GM23338 (cell line): ENCODE results near the gene SNAI1. TPM values are rescaled to one million over a fixed set of nuclear protein-coding genes. Genes with fewer than 3 reads are reported as not detected.

ENCODE experiments used
- ATAC-seq: fragments of 200-7000 bp; cut with Tn5 transposase; 3 replicates; pipeline ENCODE4 v1.9.1; 2020
- DNase-seq: peaks from one replicate; pipeline ENCODE4 v3.0.0-alpha.2; 2015; ENCODE audit warnings: low spot score
- H2AFZ ChIP-seq: fragments of 200-600 bp; sonication (generic); 2 replicates; pipeline ENCODE4 v1.8.0; 2016; ENCODE audit warnings: antibody characterized with exemption, mild to moderate bottlenecking, moderate library complexity
- H3F3A ChIP-seq: fragments of 200-600 bp; sonication (generic); replicated peaks from 2 replicates; pipeline ENCODE4 v1.8.0; 2017; ENCODE audit warnings: antibody characterized with exemption, mixed run types, low read depth
- H3K27ac ChIP-seq: fragments of 200-600 bp; sonication (generic); 2 replicates; pipeline ENCODE4 v1.6.1; 2016; ENCODE audit warnings: low read depth
- H3K27me3 ChIP-seq: fragments of 200-600 bp; sonication (generic); 2 replicates; pipeline ENCODE4 v1.8.0; 2016; ENCODE audit warnings: mild to moderate bottlenecking, mixed run types, moderate library complexity; ENCODE audit not compliant: insufficient read depth
- H3K36me3 ChIP-seq: fragments of 200-600 bp; sonication (generic); 2 replicates; pipeline ENCODE4 v1.8.0; 2016; ENCODE audit warnings: mild to moderate bottlenecking; ENCODE audit not compliant: insufficient read depth
- H3K4me1 ChIP-seq: fragments of 200-600 bp; sonication (generic); 2 replicates; pipeline ENCODE4 v1.8.0; 2016; ENCODE audit warnings: mild to moderate bottlenecking, moderate library complexity; ENCODE audit not compliant: insufficient read depth
- H3K4me2 ChIP-seq: fragments of 200-600 bp; sonication (generic); 2 replicates; pipeline ENCODE4 v1.7.1; 2017; ENCODE audit warnings: mixed run types
- H3K4me3 ChIP-seq: fragments of 200-600 bp; sonication (generic); 2 replicates; pipeline ENCODE4 v1.6.1; 2016; ENCODE audit warnings: mixed run types
- H3K79me2 ChIP-seq: fragments of 200-600 bp; sonication (generic); replicated peaks from 2 replicates; pipeline ENCODE4 v1.8.0; 2017; ENCODE audit warnings: mild to moderate bottlenecking; ENCODE audit not compliant: insufficient read depth
- H3K9me2 ChIP-seq: fragments of 200-600 bp; sonication (generic); 2 replicates; pipeline ENCODE4 v1.8.0; 2017; ENCODE audit not compliant: insufficient read depth
- H4K20me1 ChIP-seq: fragments of 200-600 bp; sonication (generic); replicated peaks from 2 replicates; pipeline ENCODE4 v1.8.0; 2017; ENCODE audit warnings: mild to moderate bottlenecking; ENCODE audit not compliant: insufficient read depth
- H3K27ac Mint-ChIP-seq: 2 replicates; pipeline ENCODE4 v1.8.0; 2020; ENCODE audit warnings: inconsistent platforms, mild to moderate bottlenecking, moderate library complexity, mixed read lengths
- H3K27me3 Mint-ChIP-seq: 3 replicates; pipeline ENCODE4 v1.8.0; 2022; ENCODE audit warnings: low read depth, mild to moderate bottlenecking, moderate library complexity, mixed read lengths, inconsistent platforms; ENCODE audit not compliant: insufficient read depth, poor library complexity
- H3K36me3 Mint-ChIP-seq: 3 replicates; pipeline ENCODE4 v1.8.0; 2021; ENCODE audit warnings: low read depth, mild to moderate bottlenecking, inconsistent platforms, moderate library complexity, mixed read lengths
- H3K4me1 Mint-ChIP-seq: 3 replicates; pipeline ENCODE4 v1.8.0; 2020; ENCODE audit warnings: mild to moderate bottlenecking, inconsistent platforms, mixed read lengths
- H3K4me3 Mint-ChIP-seq: 3 replicates; pipeline ENCODE4 v1.8.0; 2021; ENCODE audit warnings: moderate library complexity, mild to moderate bottlenecking, inconsistent platforms, mixed read lengths
- H3K9me3 Mint-ChIP-seq: 3 replicates; pipeline ENCODE4 v1.8.0; 2020; ENCODE audit warnings: moderate library complexity, mild to moderate bottlenecking, inconsistent platforms, mixed read lengths
- CREB1 ChIP-seq: fragments of 250-450 bp; sonication (Bioruptor Pico); IDR thresholded peaks from 2 replicates; pipeline ENCODE4 v1.5.0; 2020; ENCODE audit warnings: low read depth, mild to moderate bottlenecking, moderate library complexity
- EZH2 ChIP-seq: fragments of 200-600 bp; sonication (generic); IDR thresholded peaks from one replicate; pipeline ENCODE4 v1.8.0; 2017; ENCODE audit warnings: antibody characterized with exemption, mild to moderate bottlenecking, low read depth; ENCODE audit not compliant: unreplicated experiment
- STAT1 ChIP-seq: IDR thresholded peaks from one replicate; pipeline ENCODE4 v1.6.1; 2016; ENCODE audit warnings: antibody characterized with exemption; ENCODE audit not compliant: unreplicated experiment
- ZNF114 ChIP-seq: fragments of 250-450 bp; sonication (Bioruptor Pico); IDR thresholded peaks from 2 replicates; pipeline ENCODE4 v1.5.0; 2020; ENCODE audit warnings: mild to moderate bottlenecking, moderate library complexity
- ZNF331 ChIP-seq: fragments of 250-450 bp; sonication (Bioruptor Pico); IDR thresholded peaks from 2 replicates; pipeline ENCODE4 v1.5.0; 2020; ENCODE audit warnings: low read depth, mild to moderate bottlenecking, moderate library complexity
- polyA plus RNA-seq: library from polyadenylated mRNA; unstranded; fragments of >200 nt; fragmentation: Nextera tagmentation; extraction: Ambion mirVana; gene quantifications from 2 replicates; pipeline ENCODE4 v1.2.1, GENCODE V29; 2016
- total RNA-seq: library from RNA; depleted of rRNA; stranded (reverse); fragments of >200 nt; shearing (Covaris generic); gene quantifications from 2 replicates; pipeline ENCODE4 v1.2.3, GENCODE V29; 2014
- TF ChIP-seq, protein P1 (sequence below): IDR thresholded peaks from 2 replicates; pipeline ENCODE4 v1.6.1; 2016; ENCODE audit warnings: antibody characterized with exemption
- TF ChIP-seq, protein P2 (sequence below): fragments of 250-450 bp; sonication (Bioruptor Pico); IDR thresholded peaks from 2 replicates; pipeline ENCODE4 v1.5.0; 2020; ENCODE audit warnings: mild to moderate bottlenecking, moderate library complexity

SNAI1 gene
- total and polyA plus RNA-seq, 2 experiments from 2014 or later: 4.2 to 8.4 TPM

DNA sequence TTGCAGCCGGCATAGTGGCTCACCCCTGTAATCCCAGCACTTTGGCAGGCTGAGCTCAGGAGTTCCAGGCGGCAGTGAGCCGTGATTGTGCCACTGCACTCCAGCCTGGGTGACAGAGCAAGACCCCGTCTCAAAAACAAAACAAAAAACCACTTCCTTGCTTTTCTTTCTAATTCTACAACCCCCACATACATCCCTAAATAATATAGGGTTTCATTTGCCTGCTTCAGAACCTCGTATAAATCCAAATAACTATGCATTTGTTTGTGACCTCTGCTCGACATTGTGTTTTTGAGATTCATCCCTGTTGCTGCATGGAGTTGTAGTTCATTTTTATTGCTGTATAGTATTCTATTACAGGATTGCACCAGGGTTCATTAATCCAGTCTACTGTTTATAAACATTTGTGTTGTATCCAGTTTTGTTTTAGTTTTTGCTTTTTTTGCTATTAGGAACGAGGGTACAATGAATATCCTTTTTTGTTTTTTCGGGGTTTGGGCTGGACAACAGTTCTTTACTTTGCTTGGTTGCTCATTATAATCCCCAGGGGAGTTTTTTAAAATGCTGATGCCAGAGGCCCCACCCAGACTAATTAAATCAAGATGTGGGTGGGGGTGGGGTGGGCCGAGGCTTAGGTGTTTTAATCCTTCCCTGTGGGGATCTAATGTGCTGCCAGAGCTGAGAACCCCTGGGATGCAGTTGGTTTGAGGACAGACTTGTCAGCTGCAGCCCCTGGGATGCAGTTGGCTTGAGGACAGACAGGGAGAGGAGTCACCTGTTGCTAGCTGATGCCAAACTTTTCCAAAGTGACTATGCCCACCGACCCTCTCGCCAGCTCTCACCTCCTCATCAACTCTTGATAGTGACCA, 2.4 kb upstream of the SNAI1 start:
- peak overlapping the region; percentile 48; the same call in 1 of the 2 replicates for H3K4me2 ChIP-seq
- no peaks in the 10 kb centered on the region for H3K9me2 ChIP-seq
- Mint-ChIP-seq H3K9me3 (peaks cover 3% of the 10 kb centered on the region; the same call in 1 of the 3 replicates), H3K36me3 (peaks cover 15% of the 10 kb centered on the region), H3K27me3 (peaks cover 39% of the 10 kb centered on the region), H3K27ac (no peak overlapping the region), H3K4me3 (peak overlapping the region; percentile 13; the same call in 1 of the 3 replicates), H3K4me1 (peaks cover 50% of the 10 kb centered on the region)
- no peak overlapping the region for H3K27ac ChIP-seq
- no peak for DNase-seq
- no peak overlapping the region for H3K4me3 ChIP-seq
- H2AFZ ChIP-seq: no peak overlapping the region
- no peaks in the 10 kb centered on the region for H3K36me3 ChIP-seq
- H3F3A ChIP-seq: 0 out of 2 replicates have a peak, but pooled peaks cover 14% of the 10 kb centered on the region
- 0 out of 2 replicates have a peak, but pooled peaks cover 3% of the 10 kb centered on the region for H4K20me1 ChIP-seq
- peaks cover 41% of the 10 kb centered on the region for H3K27me3 ChIP-seq
- peaks cover 42% of the 10 kb centered on the region for H3K4me1 ChIP-seq
- TF ChIP-seq, protein P1, sequence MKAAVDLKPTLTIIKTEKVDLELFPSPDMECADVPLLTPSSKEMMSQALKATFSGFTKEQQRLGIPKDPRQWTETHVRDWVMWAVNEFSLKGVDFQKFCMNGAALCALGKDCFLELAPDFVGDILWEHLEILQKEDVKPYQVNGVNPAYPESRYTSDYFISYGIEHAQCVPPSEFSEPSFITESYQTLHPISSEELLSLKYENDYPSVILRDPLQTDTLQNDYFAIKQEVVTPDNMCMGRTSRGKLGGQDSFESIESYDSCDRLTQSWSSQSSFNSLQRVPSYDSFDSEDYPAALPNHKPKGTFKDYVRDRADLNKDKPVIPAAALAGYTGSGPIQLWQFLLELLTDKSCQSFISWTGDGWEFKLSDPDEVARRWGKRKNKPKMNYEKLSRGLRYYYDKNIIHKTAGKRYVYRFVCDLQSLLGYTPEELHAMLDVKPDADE: no peak
- TF ChIP-seq CREB1 (CRISPR knock-in tag): no peak
- TF ChIP-seq ZNF331 (CRISPR knock-in tag): no peak
- TF ChIP-seq EZH2: no peak
- no peak for TF ChIP-seq STAT1
- TF ChIP-seq ZNF114 (CRISPR knock-in tag): no peak
- TF ChIP-seq, protein P2, sequence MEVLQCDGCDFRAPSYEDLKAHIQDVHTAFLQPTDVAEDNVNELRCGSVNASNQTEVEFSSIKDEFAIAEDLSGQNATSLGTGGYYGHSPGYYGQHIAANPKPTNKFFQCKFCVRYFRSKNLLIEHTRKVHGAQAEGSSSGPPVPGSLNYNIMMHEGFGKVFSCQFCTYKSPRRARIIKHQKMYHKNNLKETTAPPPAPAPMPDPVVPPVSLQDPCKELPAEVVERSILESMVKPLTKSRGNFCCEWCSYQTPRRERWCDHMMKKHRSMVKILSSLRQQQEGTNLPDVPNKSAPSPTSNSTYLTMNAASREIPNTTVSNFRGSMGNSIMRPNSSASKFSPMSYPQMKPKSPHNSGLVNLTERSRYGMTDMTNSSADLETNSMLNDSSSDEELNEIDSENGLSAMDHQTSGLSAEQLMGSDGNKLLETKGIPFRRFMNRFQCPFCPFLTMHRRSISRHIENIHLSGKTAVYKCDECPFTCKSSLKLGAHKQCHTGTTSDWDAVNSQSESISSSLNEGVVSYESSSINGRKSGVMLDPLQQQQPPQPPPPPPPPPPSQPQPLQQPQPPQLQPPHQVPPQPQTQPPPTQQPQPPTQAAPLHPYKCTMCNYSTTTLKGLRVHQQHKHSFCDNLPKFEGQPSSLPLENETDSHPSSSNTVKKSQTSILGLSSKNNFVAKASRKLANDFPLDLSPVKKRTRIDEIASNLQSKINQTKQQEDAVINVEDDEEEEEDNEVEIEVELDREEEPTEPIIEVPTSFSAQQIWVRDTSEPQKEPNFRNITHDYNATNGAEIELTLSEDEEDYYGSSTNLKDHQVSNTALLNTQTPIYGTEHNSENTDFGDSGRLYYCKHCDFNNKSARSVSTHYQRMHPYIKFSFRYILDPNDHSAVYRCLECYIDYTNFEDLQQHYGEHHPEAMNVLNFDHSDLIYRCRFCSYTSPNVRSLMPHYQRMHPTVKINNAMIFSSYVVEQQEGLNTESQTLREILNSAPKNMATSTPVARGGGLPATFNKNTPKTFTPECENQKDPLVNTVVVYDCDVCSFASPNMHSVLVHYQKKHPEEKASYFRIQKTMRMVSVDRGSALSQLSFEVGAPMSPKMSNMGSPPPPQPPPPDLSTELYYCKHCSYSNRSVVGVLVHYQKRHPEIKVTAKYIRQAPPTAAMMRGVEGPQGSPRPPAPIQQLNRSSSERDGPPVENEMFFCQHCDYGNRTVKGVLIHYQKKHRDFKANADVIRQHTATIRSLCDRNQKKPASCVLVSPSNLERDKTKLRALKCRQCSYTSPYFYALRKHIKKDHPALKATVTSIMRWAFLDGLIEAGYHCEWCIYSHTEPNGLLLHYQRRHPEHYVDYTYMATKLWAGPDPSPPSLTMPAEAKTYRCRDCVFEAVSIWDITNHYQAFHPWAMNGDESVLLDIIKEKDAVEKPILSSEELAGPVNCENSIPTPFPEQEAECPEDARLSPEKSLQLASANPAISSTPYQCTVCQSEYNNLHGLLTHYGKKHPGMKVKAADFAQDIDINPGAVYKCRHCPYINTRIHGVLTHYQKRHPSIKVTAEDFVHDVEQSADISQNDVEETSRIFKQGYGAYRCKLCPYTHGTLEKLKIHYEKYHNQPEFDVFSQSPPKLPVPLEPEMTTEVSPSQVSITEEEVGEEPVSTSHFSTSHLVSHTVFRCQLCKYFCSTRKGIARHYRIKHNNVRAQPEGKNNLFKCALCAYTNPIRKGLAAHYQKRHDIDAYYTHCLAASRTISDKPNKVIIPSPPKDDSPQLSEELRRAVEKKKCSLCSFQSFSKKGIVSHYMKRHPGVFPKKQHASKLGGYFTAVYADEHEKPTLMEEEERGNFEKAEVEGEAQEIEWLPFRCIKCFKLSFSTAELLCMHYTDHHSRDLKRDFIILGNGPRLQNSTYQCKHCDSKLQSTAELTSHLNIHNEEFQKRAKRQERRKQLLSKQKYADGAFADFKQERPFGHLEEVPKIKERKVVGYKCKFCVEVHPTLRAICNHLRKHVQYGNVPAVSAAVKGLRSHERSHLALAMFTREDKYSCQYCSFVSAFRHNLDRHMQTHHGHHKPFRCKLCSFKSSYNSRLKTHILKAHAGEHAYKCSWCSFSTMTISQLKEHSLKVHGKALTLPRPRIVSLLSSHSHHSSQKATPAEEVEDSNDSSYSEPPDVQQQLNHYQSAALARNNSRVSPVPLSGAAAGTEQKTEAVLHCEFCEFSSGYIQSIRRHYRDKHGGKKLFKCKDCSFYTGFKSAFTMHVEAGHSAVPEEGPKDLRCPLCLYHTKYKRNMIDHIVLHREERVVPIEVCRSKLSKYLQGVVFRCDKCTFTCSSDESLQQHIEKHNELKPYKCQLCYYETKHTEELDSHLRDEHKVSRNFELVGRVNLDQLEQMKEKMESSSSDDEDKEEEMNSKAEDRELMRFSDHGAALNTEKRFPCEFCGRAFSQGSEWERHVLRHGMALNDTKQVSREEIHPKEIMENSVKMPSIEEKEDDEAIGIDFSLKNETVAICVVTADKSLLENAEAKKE (CRISPR knock-in tag): no peak
- no peak for ATAC-seq
- H3K79me2 ChIP-seq: peaks cover 7% of the 10 kb centered on the region; the same call in 1 of the 2 replicates
